Rectal smooth muscle tissue (tissue), 1 donor: Measurements from ENCODE around the gene COX8A.

Experiments
- H3K27ac ChIP-seq: one replicate; pipeline ENCODE4 v1.7.0; 2013; ENCODE audit warnings: low read depth, low read length, inconsistent platforms
- H3K27me3 ChIP-seq: one replicate; pipeline ENCODE4 v1.7.0; 2013; ENCODE audit warnings: low read length; ENCODE audit not compliant: control insufficient read depth, insufficient read depth
- H3K36me3 ChIP-seq: one replicate; pipeline ENCODE4 v1.7.0; 2013; ENCODE audit warnings: low read length; ENCODE audit not compliant: control insufficient read depth, insufficient read depth
- H3K4me1 ChIP-seq: one replicate; pipeline ENCODE4 v1.7.0; 2013; ENCODE audit warnings: low read length; ENCODE audit not compliant: control insufficient read depth, insufficient read depth
- H3K4me3 ChIP-seq: one replicate; pipeline ENCODE4 v1.7.0; 2013; ENCODE audit warnings: low read length
- H3K9ac ChIP-seq: one replicate; pipeline ENCODE4 v1.7.0; 2013; ENCODE audit warnings: low read length

COX8A gene

GRCh38 chr11:64019106-64020037, 45.0 kb downstream of the COX8A start:
- no peak overlapping the region for H3K27ac ChIP-seq
- no peaks in the 10 kb centered on the region for H3K36me3 ChIP-seq
- no peak overlapping the region for H3K9ac ChIP-seq
- no peaks in the 10 kb centered on the region for H3K27me3 ChIP-seq
- H3K4me1 ChIP-seq, result no peaks in the 10 kb centered on the region
- no peak overlapping the region for H3K4me3 ChIP-seq

- Histone ChIP-seq H3K9ac (no peak overlapping the region), H3K27ac (no peak overlapping the region), H3K27me3 (no peaks in the 10 kb centered on the region), H3K4me1 (no peaks in the 10 kb centered on the region), H3K4me3 (no peak overlapping the region), H3K36me3 (no peaks in the 10 kb centered on the region)
Measured at GRCh38 chr11:64020976-64021756, 46.7 kb downstream of the COX8A start.

GRCh38 chr11:64021757-64022093, 47.3 kb downstream of the COX8A start:
- Histone ChIP-seq H3K9ac (no peak overlapping the region), H3K27ac (no peak overlapping the region), H3K4me1 (no peaks in the 10 kb centered on the region), H3K27me3 (no peaks in the 10 kb centered on the region), H3K36me3 (no peaks in the 10 kb centered on the region), H3K4me3 (no peak overlapping the region)

GRCh38 chr11:64022125-64022784, 47.8 kb downstream of the COX8A start:
- no peak overlapping the region for H3K4me3 ChIP-seq
- H3K36me3 ChIP-seq, result no peaks in the 10 kb centered on the region
- no peaks in the 10 kb centered on the region for H3K4me1 ChIP-seq
- no peak overlapping the region for H3K27ac ChIP-seq
- no peaks in the 10 kb centered on the region for H3K27me3 ChIP-seq
- H3K9ac ChIP-seq, result no peak overlapping the region

DNA sequence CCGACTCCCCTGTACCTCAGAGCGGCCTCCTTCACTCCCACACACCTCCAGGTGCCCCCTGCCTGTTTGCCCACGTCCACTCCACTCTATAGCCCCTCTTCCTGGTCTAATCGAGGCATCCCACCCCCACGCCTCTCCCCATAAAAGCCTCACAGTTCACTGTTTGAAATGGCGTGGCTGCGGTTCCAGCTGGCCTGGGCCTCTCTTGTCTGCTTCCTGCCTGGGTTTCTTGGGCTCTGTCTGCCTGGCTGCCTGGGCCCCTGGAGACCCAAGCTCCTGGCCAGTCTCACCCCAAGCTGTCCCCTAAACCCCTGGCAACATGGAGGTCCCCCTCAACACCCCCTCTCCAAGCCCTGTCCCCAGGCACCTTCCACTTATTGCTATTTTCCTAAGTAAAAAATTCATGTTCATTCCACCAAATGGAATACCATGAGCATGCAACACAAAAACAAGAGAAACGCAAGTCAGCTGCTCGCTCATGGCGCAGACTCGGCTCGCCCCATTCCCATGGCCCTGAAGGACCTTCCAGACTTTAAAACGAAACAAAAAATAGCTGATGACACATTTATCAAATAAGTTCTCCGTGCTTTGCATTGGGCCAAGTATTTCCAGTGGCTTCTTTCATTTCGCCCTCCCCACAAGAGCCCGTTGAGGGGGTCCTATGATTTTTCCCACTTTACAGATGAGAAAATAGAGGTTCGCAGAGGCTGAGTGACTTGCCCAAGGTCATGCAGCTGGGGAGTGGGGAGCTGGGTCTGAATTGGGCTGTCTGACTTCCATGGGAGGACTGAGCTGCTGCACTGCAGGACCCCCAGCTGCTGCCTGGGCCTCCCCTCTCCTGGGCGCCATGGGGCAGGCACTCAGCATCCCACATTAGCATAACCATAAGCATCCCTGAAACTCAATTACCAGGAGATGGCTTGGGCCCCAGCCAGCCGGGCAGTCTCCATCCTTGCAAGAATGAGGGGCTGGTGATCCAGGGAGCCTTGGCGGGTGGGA, 49.6 kb downstream of the COX8A start:
- H3K4me3 ChIP-seq, result no peak overlapping the region
- no peaks in the 10 kb centered on the region for H3K27me3 ChIP-seq
- H3K36me3 ChIP-seq, result no peaks in the 10 kb centered on the region
- H3K9ac ChIP-seq, result no peak overlapping the region
- no peak overlapping the region for H3K27ac ChIP-seq
- no peaks in the 10 kb centered on the region for H3K4me1 ChIP-seq

DNA sequence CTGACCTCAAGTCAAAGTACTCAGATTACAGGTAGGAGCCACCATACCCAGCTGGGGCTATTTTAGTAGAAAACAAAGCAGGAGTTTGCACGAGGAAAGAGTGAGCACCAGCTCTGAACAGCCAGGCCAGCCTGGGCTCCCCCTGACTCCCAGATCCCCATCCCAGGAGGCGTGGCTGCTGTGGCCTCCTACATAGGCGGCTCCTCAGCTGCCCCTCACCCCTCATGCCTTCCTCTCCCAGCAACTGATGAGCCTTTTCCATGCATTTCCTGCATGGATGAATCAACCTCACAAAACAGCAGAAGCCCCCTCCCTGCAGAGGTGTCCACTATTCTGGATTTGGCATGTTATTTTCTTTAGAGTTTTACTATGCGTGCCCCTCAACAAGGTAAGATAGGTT, 50.8 kb downstream of the COX8A start:
- no peak overlapping the region for H3K27ac ChIP-seq
- no peaks in the 10 kb centered on the region for H3K4me1 ChIP-seq
- H3K9ac ChIP-seq, result no peak overlapping the region
- H3K4me3 ChIP-seq, result no peak overlapping the region
- no peaks in the 10 kb centered on the region for H3K27me3 ChIP-seq
- H3K36me3 ChIP-seq, result no peaks in the 10 kb centered on the region
